GM21576 (cell line): ENCODE data around the gene TMEM164.
"Not testable (repeated sequence)": the region's sequence is repeated elsewhere in the genome, so short reads cannot be mapped to it uniquely, and the experiment has no call there.

ENCODE experiments used
- ATAC-seq: cut with Tn5 transposase; IDR thresholded peaks from one replicate; pipeline ENCODE4 v1.9.1; 2021; ENCODE audit warnings: mild to moderate bottlenecking, moderate library complexity; ENCODE audit not compliant: unreplicated experiment

The TMEM164 gene

GRCh38 chrX:110123331-110123782 is 120.4 kb downstream of the TMEM164 start:
- ATAC-seq = no peak

- no peak for ATAC-seq
Measured at GRCh38 chrX:110125446-110126162, 122.7 kb downstream of the TMEM164 start.

GRCh38 chrX:110131031-110131430 is 128.1 kb downstream of the TMEM164 start:
- no peak for ATAC-seq

- ATAC-seq = no peak
Measured at GRCh38 chrX:110132450-110133114, 129.7 kb downstream of the TMEM164 start.

- ATAC-seq = no peak
Measured at GRCh38 chrX:110133735-110134370, 130.9 kb downstream of the TMEM164 start.

GRCh38 chrX:110135618-110136017 is 132.7 kb downstream of the TMEM164 start:
- no peak for ATAC-seq

- ATAC-seq = no peak
Measured at GRCh38 chrX:110136136-110136535, 133.2 kb downstream of the TMEM164 start.

- no peak for ATAC-seq
Measured at GRCh38 chrX:110138557-110138956, 135.6 kb downstream of the TMEM164 start.

- no peak for ATAC-seq
Measured at GRCh38 chrX:110139172-110139571, 136.3 kb downstream of the TMEM164 start.

- no peak for ATAC-seq
Measured at GRCh38 chrX:110142096-110142495, 139.2 kb downstream of the TMEM164 start.

GRCh38 chrX:110143454-110144210 is 140.7 kb downstream of the TMEM164 start:
- ATAC-seq = no peak

- ATAC-seq = no peak
Measured at GRCh38 chrX:110145311-110145710, 142.4 kb downstream of the TMEM164 start.

- ATAC-seq = peak; percentile 72
Measured at GRCh38 chrX:110145854-110146253, 142.9 kb downstream of the TMEM164 start.

- peak; percentile 49 for ATAC-seq
Measured at GRCh38 chrX:110146521-110146920, 143.6 kb downstream of the TMEM164 start.

GRCh38 chrX:110153244-110153643 is 150.3 kb downstream of the TMEM164 start:
- ATAC-seq = no peak

GRCh38 chrX:110153896-110154295 is 151.0 kb downstream of the TMEM164 start:
- ATAC-seq = no peak

GRCh38 chrX:110154328-110154727 is 151.4 kb downstream of the TMEM164 start:
- not testable (repeated sequence) for ATAC-seq

- ATAC-seq = no peak
Measured at GRCh38 chrX:110155759-110156158, 152.8 kb downstream of the TMEM164 start.

- no peak for ATAC-seq
Measured at GRCh38 chrX:110156167-110156754, 153.3 kb downstream of the TMEM164 start.

- ATAC-seq = no peak
Measured at GRCh38 chrX:110157444-110157843, 154.5 kb downstream of the TMEM164 start.

GRCh38 chrX:110159235-110159634 is 156.3 kb downstream of the TMEM164 start:
- ATAC-seq = no peak
